Activated B cell treated with CpG ODN at 0.5 μM for 24 hours (primary cell): ENCODE results near the gene LRP2. TPM values are rescaled to one million over a fixed set of nuclear protein-coding genes. Genes with fewer than 3 reads are reported as not detected.
"Not testable (repeated sequence)": the region's sequence is repeated elsewhere in the genome, so short reads cannot be mapped to it uniquely, and the experiment has no call there.

Experiments used
- ATAC-seq: fragments of 200-7000 bp; cut with Tn5 transposase; one replicate; pipeline ENCODE4 v1.10.0; 2021; ENCODE audit warnings: low read depth, mild to moderate bottlenecking, moderate library complexity
- CTCF ChIA-PET: fragments of 350-600 bp; sonication (Branson Sonifier 250); formaldehyde crosslinking; loops from one replicate; lab custom pipeline; 2021; ENCODE audit warnings: antibody characterized with exemption; lab: Charles Lee
- POLR2A ChIA-PET: fragments of 350-600 bp; sonication (Branson Sonifier 250); formaldehyde crosslinking; loops from one replicate; lab custom pipeline; 2021; ENCODE audit warnings: antibody characterized with exemption; lab: Charles Lee
- DNase-seq: peaks from one replicate; pipeline ENCODE4 v3.0.0; 2022
- H3K27ac Mint-ChIP-seq: one replicate; pipeline ENCODE4 v1.8.0; 2020; ENCODE audit warnings: mixed read lengths
- H3K27me3 Mint-ChIP-seq: one replicate; pipeline ENCODE4 v1.8.0; 2021; ENCODE audit warnings: mixed read lengths
- H3K36me3 Mint-ChIP-seq: one replicate; pipeline ENCODE4 v1.8.0; 2021; ENCODE audit warnings: low read depth, mixed read lengths
- H3K4me1 Mint-ChIP-seq: one replicate; pipeline ENCODE4 v1.8.0; 2021; ENCODE audit warnings: mixed read lengths
- H3K4me3 Mint-ChIP-seq: one replicate; pipeline ENCODE4 v1.8.0; 2020; ENCODE audit warnings: mild to moderate bottlenecking, mixed read lengths
- H3K9me3 Mint-ChIP-seq: one replicate; pipeline ENCODE4 v1.8.0; 2020; ENCODE audit warnings: mixed read lengths
- CTCF ChIP-seq: fragments of 200-600 bp; IDR thresholded peaks from one replicate; pipeline ENCODE4 v1.8.0; 2022; ENCODE audit warnings: antibody characterized with exemption, mild to moderate bottlenecking
- intact Hi-C: fragments of 100-400 bp; cut with micrococcal nuclease; formaldehyde crosslinking; loops from one replicate; pipeline ENCODE4 v1.15.1; 2024
- total RNA-seq: library from RNA; stranded (reverse); gene quantifications from 2 replicates; pipeline ENCODE4 v1.2.3, GENCODE V29; 2022

LRP2 gene
- total RNA-seq, 1 donor from 2014 or later: not detected

- ChIA-PET CTCF (no interaction called here), POLR2A (no interaction called here)
- Mint-ChIP-seq H3K36me3 (no peaks in the 10 kb centered on the region), H3K27me3 (peaks cover 1% of the 10 kb centered on the region), H3K9me3 (no peaks in the 10 kb centered on the region), H3K4me1 (no peaks in the 10 kb centered on the region), H3K4me3 (no peak overlapping the region), H3K27ac (no peak overlapping the region)
- no peak for ATAC-seq
- no peak for TF ChIP-seq CTCF
- intact Hi-C loops: no loop called here
- no peak for DNase-seq
These were observed 86.5 kb downstream of the LRP2 start for GRCh38 chr2:169275696-169276444.

GRCh38 chr2:169272010-169272409, 90.3 kb downstream of the LRP2 start:
- H3K36me3 Mint-ChIP-seq: no peaks in the 10 kb centered on the region
- ATAC-seq (no peak), DNase-seq (no peak)
- H3K9me3 Mint-ChIP-seq: no peaks in the 10 kb centered on the region
- H3K4me3 Mint-ChIP-seq: no peak overlapping the region
- no peak overlapping the region for H3K27ac Mint-ChIP-seq
- no peaks in the 10 kb centered on the region for H3K4me1 Mint-ChIP-seq
- no peaks in the 10 kb centered on the region for H3K27me3 Mint-ChIP-seq
- no peak for TF ChIP-seq CTCF
- POLR2A ChIA-PET: no interaction called here
- CTCF ChIA-PET: no interaction called here
- intact Hi-C loops: no loop called here

DNA sequence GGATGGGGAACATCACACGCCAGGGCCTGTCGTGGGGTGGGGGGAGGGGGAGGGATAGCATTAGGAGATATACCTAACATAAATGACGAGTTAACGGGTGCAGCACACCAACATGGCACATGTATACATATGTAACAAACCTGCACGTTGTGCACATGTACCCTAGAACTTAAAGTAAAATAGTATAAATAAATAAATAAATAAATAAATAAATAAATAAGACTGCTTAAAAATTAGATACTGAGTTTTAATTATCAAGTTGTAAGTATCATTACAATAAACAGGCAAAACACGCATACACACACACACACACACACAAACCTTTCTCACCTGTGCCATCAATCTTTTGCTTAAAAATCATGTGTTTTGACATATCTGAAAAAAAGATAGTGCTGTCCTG, 91.8 kb downstream of the LRP2 start:
- intact Hi-C loops, H3K27me3 Mint-ChIP-seq, CTCF ChIA-PET, DNase-seq, H3K36me3 Mint-ChIP-seq, H3K4me3 Mint-ChIP-seq, ATAC-seq, H3K9me3 Mint-ChIP-seq, POLR2A ChIA-PET, H3K4me1 Mint-ChIP-seq, H3K27ac Mint-ChIP-seq: not testable (repeated sequence)

DNA sequence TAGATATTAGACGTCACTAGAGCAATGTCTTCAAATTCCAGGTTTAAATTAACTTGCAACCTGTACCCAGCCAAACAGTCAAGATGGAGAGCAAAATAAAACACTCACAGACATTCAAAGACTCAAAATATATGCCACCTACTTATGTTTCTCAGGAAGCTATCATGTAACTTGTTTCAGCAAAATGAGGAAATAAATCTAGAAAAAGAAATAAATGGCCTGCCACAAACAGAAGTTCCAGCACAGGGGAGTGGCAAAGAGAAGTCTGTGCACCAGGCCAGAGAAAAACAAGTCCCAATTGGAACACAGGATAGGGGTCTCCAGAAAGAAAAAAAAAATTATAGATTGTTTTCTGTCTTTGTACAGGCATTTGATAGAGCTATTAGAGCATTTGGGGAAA, 96.7 kb downstream of the LRP2 start:
- no peaks in the 10 kb centered on the region for H3K9me3 Mint-ChIP-seq
- no peak overlapping the region for H3K27ac Mint-ChIP-seq
- DNase-seq (no peak), ATAC-seq (no peak)
- CTCF ChIA-PET: interaction anchor here (1.6 kb wide), 1 partner anchor 13 kb away, joined by 3 read pairs; no protein-coding TSS in a partner anchor
- no peak overlapping the region for H3K4me3 Mint-ChIP-seq
- no peaks in the 10 kb centered on the region for H3K27me3 Mint-ChIP-seq
- POLR2A ChIA-PET: no interaction called here
- H3K4me1 Mint-ChIP-seq: no peaks in the 10 kb centered on the region
- no peaks in the 10 kb centered on the region for H3K36me3 Mint-ChIP-seq
- TF ChIP-seq CTCF: no peak
- intact Hi-C loops: no loop called here

DNA sequence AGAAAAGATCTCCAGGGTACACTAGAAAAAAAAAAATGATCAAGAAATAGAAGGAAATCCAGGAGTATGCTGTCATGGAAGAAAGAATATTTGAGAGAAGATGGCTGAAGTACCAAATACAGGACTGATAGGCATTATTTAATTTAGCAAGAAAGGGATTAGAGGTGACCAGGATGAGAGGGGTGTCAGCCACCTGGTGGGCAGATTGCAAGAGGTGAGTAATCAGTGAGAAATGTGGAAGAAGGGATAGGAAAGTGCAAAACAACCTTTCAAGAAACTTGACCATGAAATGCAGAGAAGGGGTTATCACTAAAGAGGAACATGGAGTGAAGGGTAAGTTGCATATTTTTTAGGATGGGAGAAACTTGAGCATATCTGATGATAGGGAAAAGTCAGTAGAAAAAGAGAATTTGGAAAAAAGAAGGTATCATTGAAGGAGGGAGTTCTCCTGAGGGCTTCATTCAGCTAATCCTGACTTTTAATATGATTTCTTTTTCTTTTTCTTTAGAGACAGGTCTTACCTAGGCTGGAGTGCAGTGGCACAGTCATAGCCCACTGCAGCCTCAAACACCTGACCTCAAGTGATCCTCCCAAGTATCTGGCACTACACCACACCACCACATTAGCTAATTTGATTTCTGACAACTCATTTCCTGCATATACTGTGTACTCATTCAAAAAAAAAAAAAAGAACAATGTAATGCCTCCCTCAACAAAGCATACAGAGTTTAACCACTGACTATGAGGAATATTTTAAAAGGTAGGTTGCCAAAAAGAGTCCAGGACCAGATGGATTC, 101.3 kb downstream of the LRP2 start:
- Mint-ChIP-seq H3K36me3 (no peaks in the 10 kb centered on the region), H3K4me3 (no peak overlapping the region), H3K9me3 (no peaks in the 10 kb centered on the region), H3K27ac (no peak overlapping the region), H3K4me1 (no peaks in the 10 kb centered on the region), H3K27me3 (no peaks in the 10 kb centered on the region)
- ChIA-PET CTCF (no interaction called here), POLR2A (no interaction called here)
- ATAC-seq (no peak), DNase-seq (no peak)
- no peak for TF ChIP-seq CTCF
- intact Hi-C loops: no loop called here
